ENCODE results near the gene RAP1GAP. TPM values are rescaled to one million over a fixed set of nuclear protein-coding genes. Genes with fewer than 3 reads are reported as not detected.

The RAP1GAP gene
- total RNA-seq, 3 donors from 2014 or later: 0.32 to 7.2 (median 6.0) TPM

DNA sequence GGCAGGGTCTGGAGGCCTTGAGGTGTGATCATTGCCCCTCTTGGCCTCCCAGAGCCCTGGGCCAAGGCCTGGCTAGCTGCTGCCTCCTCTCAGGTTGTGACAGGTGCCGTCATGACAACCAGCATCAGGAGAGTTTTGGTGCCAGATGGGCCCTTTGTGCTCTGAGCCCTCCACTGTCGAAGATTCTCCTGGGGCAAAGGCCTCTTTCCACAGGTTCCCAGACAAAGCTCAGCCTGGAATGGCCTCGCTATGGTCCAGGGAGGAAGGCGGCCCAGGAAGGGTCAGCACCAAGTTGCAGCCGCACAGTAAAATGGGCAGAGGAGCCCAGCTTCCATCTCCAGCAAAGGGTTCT, 81.6 kb downstream of the RAP1GAP start:
- Histone ChIP-seq H3K4me1 (no peaks in the 10 kb centered on the region), H3K27ac (no peak overlapping the region), H3K4me3 (no peak overlapping the region), H3K27me3 (no peaks in the 10 kb centered on the region), H3K36me3 (no peaks in the 10 kb centered on the region), H3K9me3 (no peaks in the 10 kb centered on the region)
- DNase-seq (ENCODE audit: low spot score in 2 of 2): no peak
- no peak for TF ChIP-seq POLR2AphosphoS5 (IDR thresholded peaks at IDR 0.05)
- intact Hi-C loops (cut with DNase I; ENCODE audit: low total_unique reads): no loop called here

DNA sequence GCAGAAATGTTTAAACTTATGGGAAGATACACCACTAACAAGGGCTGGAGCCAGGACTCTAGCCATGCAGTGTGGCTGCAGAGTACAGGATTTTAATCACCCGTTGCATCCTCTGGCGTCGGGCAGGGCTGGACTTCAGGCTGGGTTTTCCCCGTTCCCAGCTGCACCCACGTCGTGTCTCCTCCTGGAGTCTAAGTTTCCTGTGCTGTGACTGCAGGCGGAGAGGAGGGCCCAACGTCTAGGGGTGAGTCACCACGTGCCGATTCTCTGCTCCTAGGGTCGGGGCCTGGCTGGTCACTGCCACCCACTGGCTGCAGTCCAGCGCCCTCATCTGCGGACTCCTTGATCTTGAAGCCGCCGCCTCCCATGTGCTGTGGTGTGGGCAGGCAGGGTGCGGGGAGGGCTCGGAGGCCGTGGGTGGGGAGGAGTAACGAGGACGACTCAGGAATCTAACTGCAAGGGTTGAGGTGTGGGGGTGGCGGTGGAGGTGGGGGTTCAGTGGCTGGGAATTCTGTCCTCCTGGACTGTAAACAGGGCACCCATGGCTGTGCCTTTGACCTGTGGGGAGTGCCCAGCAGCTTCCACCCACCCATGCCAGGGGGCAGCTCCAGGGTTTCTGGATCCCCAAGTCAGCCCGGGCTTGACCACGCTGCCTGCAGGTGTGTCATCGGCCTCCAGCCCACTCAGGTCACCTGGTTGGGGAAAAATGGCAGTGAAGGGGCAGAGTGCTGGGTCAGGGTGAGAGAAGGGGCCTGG, 82.1 kb downstream of the RAP1GAP start:
- Histone ChIP-seq H3K4me1 (no peaks in the 10 kb centered on the region), H3K27ac (peak overlapping the region in 1 of 2 donors; percentile 12), H3K27me3 (no peaks in the 10 kb centered on the region), H3K9me3 (no peaks in the 10 kb centered on the region), H3K4me3 (peak overlapping the region in 1 of 3 donors; percentile 33), H3K36me3 (no peaks in the 10 kb centered on the region)
- TF ChIP-seq CTCF (IDR thresholded peaks at IDR 0.05) (no peak), POLR2A (IDR thresholded peaks at IDR 0.05) (no peak)
- peak in 1 of 2 donors; percentile 30 for DNase-seq (ENCODE audit: low spot score in 2 of 2)
- intact Hi-C loops (cut with DNase I; ENCODE audit: low total_unique reads): no loop called here

DNA sequence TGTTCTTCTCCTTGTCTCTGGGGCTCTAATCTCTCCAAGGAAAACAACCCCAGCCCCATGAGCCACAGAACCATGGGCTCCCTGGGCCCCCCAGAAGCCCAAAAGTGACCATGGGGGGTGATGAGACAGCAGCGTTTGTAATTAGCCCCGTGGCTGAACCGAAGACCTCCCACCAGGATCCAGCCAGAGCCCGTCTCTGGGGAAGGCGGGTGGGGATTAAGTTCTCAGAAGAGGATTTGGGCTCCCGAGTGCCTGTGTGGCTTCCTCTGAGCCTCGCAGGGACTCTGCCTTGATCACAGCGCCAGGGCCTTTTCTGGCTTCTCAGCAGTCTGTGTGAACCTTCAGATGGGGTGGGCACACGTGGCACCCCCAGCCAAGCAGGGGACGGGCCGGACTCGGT, 82.9 kb downstream of the RAP1GAP start:
- H3K27ac ChIP-seq: no peak overlapping the region
- no peak for TF ChIP-seq CTCF (IDR thresholded peaks at IDR 0.05)
- no peak for TF ChIP-seq POLR2A (IDR thresholded peaks at IDR 0.05)
- no peak for TF ChIP-seq POLR2AphosphoS5 (IDR thresholded peaks at IDR 0.05)
- intact Hi-C loops (cut with DNase I; ENCODE audit: low total_unique reads): no loop called here
- no peak for DNase-seq (ENCODE audit: low spot score in 2 of 2)
- H3K4me1 ChIP-seq: no peaks in the 10 kb centered on the region
- H3K9me3 ChIP-seq: no peaks in the 10 kb centered on the region
- H3K4me3 ChIP-seq: no peak overlapping the region
- no peaks in the 10 kb centered on the region for H3K36me3 ChIP-seq
- no peaks in the 10 kb centered on the region for H3K27me3 ChIP-seq

DNA sequence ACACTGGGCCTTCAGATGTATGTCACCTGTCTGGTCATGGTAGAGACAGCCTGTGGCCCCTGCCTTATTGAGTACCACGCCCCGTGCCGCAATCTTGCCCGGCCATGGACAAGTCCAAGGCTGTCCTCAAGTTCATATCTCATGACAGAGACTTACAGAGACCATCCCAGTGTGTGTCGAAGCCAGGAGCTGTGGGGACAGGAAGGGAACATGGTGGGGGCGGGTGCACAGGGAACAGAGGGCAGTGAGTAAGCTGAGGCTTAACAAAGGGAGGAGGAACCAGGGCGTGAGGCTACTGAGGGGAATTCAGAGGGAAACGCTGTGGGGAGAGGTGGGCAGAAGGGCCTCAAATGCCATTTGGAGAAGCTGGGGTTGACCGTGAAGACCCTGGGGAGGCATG, 84.1 kb downstream of the RAP1GAP start:
- no peaks in the 10 kb centered on the region for H3K4me1 ChIP-seq
- no peak for DNase-seq (ENCODE audit: low spot score in 2 of 2)
- H3K36me3 ChIP-seq: no peaks in the 10 kb centered on the region
- TF ChIP-seq POLR2A (IDR thresholded peaks at IDR 0.05) (no peak), POLR2AphosphoS5 (IDR thresholded peaks at IDR 0.05) (no peak), CTCF (IDR thresholded peaks at IDR 0.05) (no peak)
- no peak overlapping the region for H3K27ac ChIP-seq
- no peak overlapping the region for H3K4me3 ChIP-seq
- intact Hi-C loops (cut with DNase I; ENCODE audit: low total_unique reads): no loop called here
- no peaks in the 10 kb centered on the region for H3K9me3 ChIP-seq
- H3K27me3 ChIP-seq: no peaks in the 10 kb centered on the region

DNA sequence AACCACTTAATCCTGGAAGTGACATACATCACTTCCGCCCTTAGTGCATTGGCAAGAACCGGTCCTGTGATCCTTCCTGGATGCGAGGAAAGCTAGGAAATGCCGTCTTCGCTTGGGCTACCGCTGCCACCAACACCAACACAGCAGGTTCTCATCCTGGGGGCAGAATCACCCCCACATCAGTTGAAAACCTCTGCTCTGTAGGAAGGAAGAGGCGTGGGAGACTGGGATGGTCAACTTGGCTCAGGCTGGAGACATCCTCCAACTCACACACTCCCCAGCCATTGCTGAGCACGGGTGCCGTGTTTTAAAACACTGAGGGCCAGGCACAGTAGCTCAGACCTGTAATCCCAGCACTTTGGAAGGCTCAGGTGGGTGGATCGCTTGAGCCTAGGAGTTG, 85.1 kb downstream of the RAP1GAP start:
- Histone ChIP-seq H3K4me3 (no peak overlapping the region), H3K9me3 (no peaks in the 10 kb centered on the region), H3K27me3 (no peaks in the 10 kb centered on the region), H3K27ac (no peak overlapping the region), H3K36me3 (no peaks in the 10 kb centered on the region), H3K4me1 (no peaks in the 10 kb centered on the region)
- no peak for DNase-seq (ENCODE audit: low spot score in 2 of 2)
- TF ChIP-seq POLR2A (IDR thresholded peaks at IDR 0.05): no peak
- no peak for TF ChIP-seq CTCF (IDR thresholded peaks at IDR 0.05)
- TF ChIP-seq POLR2AphosphoS5 (IDR thresholded peaks at IDR 0.05): no peak
- intact Hi-C loops (cut with DNase I; ENCODE audit: low total_unique reads): no loop called here
